Left lung (tissue), 10 donors: ENCODE measurements around the gene FAM3C. TPM values are rescaled to one million over a fixed set of nuclear protein-coding genes. Genes with fewer than 3 reads are reported as not detected.

Source experiments
- ATAC-seq: fragments of 200-7000 bp; cut with Tn5 transposase; one replicate; pipeline ENCODE4 v1.9.1; 2020; ENCODE audit warnings: moderate library complexity
- DNase-seq, 4 donors: peaks; one replicate each; pipeline ENCODE4 v3.0.0-alpha.2; 2013 to 2020
- H3K27ac ChIP-seq, 2 donors: fragments of 200-600 bp; sonication (generic) in 1 of 2; one replicate each; pipeline versions ENCODE4 v1.5.0 to v1.8.0; 2020 to 2021
- H3K27me3 ChIP-seq, 2 donors: fragments of 200-600 bp; sonication (generic) in 1 of 2; one replicate each; pipeline versions ENCODE4 v1.5.0 to v1.8.0; 2020 to 2021
- H3K36me3 ChIP-seq, 2 donors: fragments of 200-600 bp; sonication (generic) in 1 of 2; one replicate each; pipeline versions ENCODE4 v1.5.0 to v1.8.0; 2020 to 2021
- H3K4me1 ChIP-seq, 2 donors: fragments of 200-600 bp; one replicate each; pipeline ENCODE4 v1.8.0; 2021
- H3K4me3 ChIP-seq, 2 donors: fragments of 200-600 bp; sonication (generic) in 1 of 2; one replicate each; pipeline versions ENCODE4 v1.5.0 to v1.8.0; 2020 to 2021; ENCODE audit warnings: mild to moderate bottlenecking in 1 of 2
- H3K9me3 ChIP-seq, 2 donors: fragments of 200-600 bp; sonication (generic) in 1 of 2; one replicate each; pipeline versions ENCODE4 v1.5.0 to v1.8.0; 2020 to 2021
- intact Hi-C, 2 donors: fragments of 100-400 bp; cut with DNase I; formaldehyde crosslinking; loops; one replicate each; pipeline versions ENCODE4 v1.11.2 to v1.14.2; 2022
- polyA plus RNA-seq, 6 donors: library from polyadenylated mRNA; unstranded; fragments of 120-200 nt; gene quantifications; one replicate each; pipeline ENCODE4 v1.2.1, GENCODE V29; 2013; ENCODE audit not compliant: insufficient read length in 6 of 6
- total RNA-seq, 2 donors: library from RNA; stranded (reverse); fragmentation: NEBNext Ultra II Directional; extraction: Animal tissue kit (Norgen Biotek cat#: 25700); gene quantifications; one replicate each; pipeline ENCODE4 v1.2.1, GENCODE V29; 2021
- TF ChIP-seq, protein P1 (sequence below), 2 donors: fragments of 200-600 bp; sonication (generic) in 1 of 2; IDR thresholded peaks; one replicate each; pipeline versions ENCODE4 v1.5.0 to v1.8.0; 2021; ENCODE audit warnings: antibody characterized with exemption in 2 of 2
- donor health status: DM: no; HTN: yes; CAD: no.
- donor health status: DM: no; HTN: no; CAD: no.

FAM3C gene
- total and polyA plus RNA-seq, 8 donors, result 44.1 to 78.4 (median 70.1) TPM

DNA sequence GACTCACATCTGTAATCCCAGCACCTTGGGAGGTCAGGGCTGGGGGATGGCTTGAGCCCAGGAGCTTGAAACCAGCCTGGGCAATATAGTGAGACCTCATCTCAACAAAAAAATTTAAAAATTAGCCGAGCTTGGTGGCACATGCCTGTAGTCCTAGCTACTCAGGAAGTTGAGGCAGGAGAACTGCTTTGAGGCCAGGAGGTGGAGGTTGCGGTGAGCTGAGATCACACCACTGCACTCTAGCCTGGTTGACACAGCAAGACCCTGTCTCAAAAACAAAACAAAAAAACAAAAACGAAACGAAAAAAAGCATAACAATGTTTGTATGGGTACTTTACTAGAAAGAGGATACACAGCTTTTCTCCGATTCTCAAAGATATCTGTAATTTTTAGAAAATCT, 35.5 kb downstream of the FAM3C start:
- peaks cover 0 to 59% of the 10 kb centered on the region in 2 donors for H3K36me3 ChIP-seq
- ATAC-seq, result no peak

DNA sequence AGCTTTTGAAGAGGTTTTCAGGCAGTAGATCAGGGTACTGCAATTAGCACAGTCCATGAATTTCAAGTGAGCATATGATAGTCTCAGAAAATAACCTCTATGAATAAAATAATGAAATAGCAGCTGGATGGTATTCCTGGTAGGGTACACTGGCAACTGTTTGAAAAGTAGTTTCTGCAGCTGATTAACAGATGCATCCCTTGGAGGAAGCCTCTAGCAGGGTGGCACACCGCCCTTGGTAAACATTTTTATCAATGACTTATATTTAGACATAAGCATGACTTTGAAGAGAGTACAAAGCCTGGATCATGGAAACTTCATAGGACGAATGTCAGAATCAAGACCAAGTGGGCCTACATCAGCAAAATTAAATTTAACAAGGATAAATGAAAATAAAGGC, 40.5 kb downstream of the FAM3C start:
- H3K4me3 ChIP-seq, result no peak overlapping the region
- TF ChIP-seq, protein P1, sequence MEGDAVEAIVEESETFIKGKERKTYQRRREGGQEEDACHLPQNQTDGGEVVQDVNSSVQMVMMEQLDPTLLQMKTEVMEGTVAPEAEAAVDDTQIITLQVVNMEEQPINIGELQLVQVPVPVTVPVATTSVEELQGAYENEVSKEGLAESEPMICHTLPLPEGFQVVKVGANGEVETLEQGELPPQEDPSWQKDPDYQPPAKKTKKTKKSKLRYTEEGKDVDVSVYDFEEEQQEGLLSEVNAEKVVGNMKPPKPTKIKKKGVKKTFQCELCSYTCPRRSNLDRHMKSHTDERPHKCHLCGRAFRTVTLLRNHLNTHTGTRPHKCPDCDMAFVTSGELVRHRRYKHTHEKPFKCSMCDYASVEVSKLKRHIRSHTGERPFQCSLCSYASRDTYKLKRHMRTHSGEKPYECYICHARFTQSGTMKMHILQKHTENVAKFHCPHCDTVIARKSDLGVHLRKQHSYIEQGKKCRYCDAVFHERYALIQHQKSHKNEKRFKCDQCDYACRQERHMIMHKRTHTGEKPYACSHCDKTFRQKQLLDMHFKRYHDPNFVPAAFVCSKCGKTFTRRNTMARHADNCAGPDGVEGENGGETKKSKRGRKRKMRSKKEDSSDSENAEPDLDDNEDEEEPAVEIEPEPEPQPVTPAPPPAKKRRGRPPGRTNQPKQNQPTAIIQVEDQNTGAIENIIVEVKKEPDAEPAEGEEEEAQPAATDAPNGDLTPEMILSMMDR (IDR thresholded peaks at IDR 0.05), result no peak
- ATAC-seq, result no peak
- DNase-seq, result no peak
- no peaks in the 10 kb centered on the region for H3K4me1 ChIP-seq
- H3K36me3 ChIP-seq, result peaks cover 0 to 47% of the 10 kb centered on the region in 2 donors
- intact Hi-C loops, result no loop called here
- no peaks in the 10 kb centered on the region for H3K9me3 ChIP-seq
- no peaks in the 10 kb centered on the region for H3K27me3 ChIP-seq
- H3K27ac ChIP-seq, result no peak overlapping the region

More for the DNA sequence above, 35.5 kb downstream of the FAM3C start:
- DNase-seq, result no peak
- no peak overlapping the region for H3K4me3 ChIP-seq
- TF ChIP-seq, protein P1 (IDR thresholded peaks at IDR 0.05), result no peak
- intact Hi-C loops, result no loop called here
- H3K27me3 ChIP-seq, result no peaks in the 10 kb centered on the region
- H3K9me3 ChIP-seq, result no peaks in the 10 kb centered on the region
- no peaks in the 10 kb centered on the region for H3K4me1 ChIP-seq
- H3K27ac ChIP-seq, result no peak overlapping the region

DNA sequence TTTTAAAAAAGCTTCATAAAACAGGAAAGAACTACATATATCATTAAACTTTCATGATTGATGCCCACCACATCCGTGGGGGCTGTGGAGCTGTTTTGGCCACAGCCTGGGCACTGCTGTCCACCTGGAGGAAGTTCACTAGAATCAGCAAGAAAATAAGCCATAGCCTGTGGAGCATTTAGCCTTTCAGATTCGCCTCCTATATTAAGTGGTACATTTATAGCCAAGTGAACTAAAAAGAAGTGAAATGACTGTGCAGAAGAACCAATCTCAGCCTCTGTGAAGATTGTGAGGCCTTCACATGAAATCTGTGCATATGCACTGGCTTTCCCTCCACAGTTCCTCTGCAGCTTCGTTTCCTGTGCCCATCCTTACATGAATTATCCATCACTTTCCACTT, 43.8 kb downstream of the FAM3C start:
- DNase-seq (no peak), ATAC-seq (no peak)
- TF ChIP-seq, protein P1 (IDR thresholded peaks at IDR 0.05), result no peak
- Histone ChIP-seq H3K9me3 (no peaks in the 10 kb centered on the region), H3K4me1 (no peaks in the 10 kb centered on the region), H3K27me3 (no peaks in the 10 kb centered on the region), H3K4me3 (no peak overlapping the region), H3K36me3 (peaks cover 0 to 29% of the 10 kb centered on the region in 2 donors), H3K27ac (no peak overlapping the region)
- intact Hi-C loops, result no loop called here

DNA sequence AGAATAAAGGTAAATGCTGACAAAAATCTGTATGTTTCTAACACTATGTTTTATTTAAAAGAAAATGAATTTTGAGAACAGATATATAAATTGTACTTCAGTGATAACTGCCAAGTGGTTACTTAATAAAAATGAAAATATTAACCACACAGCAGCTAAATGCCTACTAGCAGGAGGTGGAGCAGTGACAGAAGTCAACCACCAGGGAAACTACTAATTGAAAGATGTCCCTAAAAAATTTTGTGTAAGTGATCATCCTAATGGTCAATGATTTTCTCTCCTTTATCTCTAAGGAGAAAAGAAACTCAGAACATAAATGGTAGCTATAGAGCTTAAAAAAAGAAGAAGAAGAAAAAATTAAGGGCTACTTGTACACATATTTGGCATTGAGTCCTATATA, 44.4 kb downstream of the FAM3C start:
- Histone ChIP-seq H3K4me1 (no peaks in the 10 kb centered on the region), H3K36me3 (peaks cover 0 to 28% of the 10 kb centered on the region in 2 donors), H3K9me3 (no peaks in the 10 kb centered on the region), H3K27ac (no peak overlapping the region), H3K27me3 (no peaks in the 10 kb centered on the region), H3K4me3 (no peak overlapping the region)
- TF ChIP-seq, protein P1 (IDR thresholded peaks at IDR 0.05), result no peak
- DNase-seq (no peak), ATAC-seq (no peak)
- intact Hi-C loops, result no loop called here

DNA sequence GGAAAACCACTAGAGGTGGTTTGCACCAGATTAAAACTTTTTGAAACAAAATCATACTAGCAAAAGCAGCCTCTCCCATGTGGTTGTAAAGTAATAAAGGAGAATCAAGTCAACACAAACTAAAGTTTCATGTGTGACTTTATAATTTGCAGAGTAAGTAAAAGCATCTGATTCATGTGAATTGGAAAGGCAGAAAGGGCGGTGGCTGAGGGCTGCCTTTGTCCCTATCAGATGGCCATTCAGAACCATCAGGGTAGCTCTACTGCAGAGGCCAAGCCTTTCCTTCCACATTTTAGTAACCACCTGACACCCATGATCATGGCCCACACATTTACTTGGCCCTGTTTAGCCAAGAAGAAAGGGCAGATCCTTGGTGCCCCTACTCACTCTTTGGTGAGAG, 51.6 kb downstream of the FAM3C start:
- Histone ChIP-seq H3K27ac (no peak overlapping the region), H3K4me3 (no peak overlapping the region), H3K4me1 (no peaks in the 10 kb centered on the region), H3K27me3 (no peaks in the 10 kb centered on the region), H3K9me3 (no peaks in the 10 kb centered on the region), H3K36me3 (peaks cover 0 to 18% of the 10 kb centered on the region in 2 donors)
- intact Hi-C loops, result no loop called here
- ATAC-seq, result no peak
- TF ChIP-seq, protein P1 (IDR thresholded peaks at IDR 0.05), result no peak
- no peak for DNase-seq
